ENCODE results near the gene ZNF841.
"Not testable (repeated sequence)": the region's sequence is repeated elsewhere in the genome, so short reads cannot be mapped to it uniquely, and the experiment has no call there.

The ZNF841 gene

DNA sequence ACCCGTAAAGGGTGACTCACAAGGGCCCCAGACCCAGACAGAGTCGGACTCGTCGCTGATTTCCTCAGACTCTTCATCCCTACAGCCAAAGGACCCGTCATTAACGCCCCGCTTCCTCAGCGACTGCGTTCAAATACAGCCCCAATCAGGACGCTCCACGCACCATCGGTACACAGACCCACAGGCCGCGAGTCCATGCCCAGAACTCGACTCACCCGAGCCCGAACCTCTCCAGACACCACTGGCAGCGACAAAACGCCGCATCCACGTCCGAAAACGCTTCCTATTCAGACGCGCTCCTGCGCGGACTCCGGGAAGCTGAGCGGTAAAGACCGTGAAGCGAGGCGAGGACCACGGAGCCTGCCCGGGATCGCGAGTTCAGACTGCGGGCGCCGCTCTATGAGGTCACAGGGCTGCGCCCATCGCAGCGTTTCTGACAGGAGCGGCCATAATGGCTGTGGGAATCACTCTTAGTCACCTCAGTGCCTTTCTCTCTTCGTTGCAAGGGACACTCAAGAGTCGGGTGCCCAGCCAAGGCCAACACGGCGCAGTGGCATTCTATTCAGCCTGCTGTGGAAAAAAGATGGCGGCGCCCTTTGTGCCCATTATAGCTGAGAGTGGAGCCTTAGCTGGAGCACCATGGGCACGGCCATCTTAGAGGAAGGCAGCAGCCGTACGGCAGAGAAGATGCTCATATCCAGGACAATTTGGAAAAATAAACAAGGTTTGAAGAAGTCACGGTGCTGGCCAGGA, 67.4 kb downstream of the ZNF841 start, which contains the start of gene ZNF614:
TSS of gene ZNF614 (minus strand) at position 353 of the 753 bp plus-strand sequence. CDS start 2,634 bp downstream, outside the sequence.
- peak; percentile 98 for ATAC-seq
- H3K27me3 Mint-ChIP-seq = no peaks in the 10 kb centered on the region
- peaks cover 60% of the 10 kb centered on the region for H3K36me3 Mint-ChIP-seq
- peak within 1 kb of the TSS; percentile 94 for H3K4me3 Mint-ChIP-seq
- peaks cover 25% of the 10 kb centered on the region for H3K4me1 Mint-ChIP-seq
- H3K27ac Mint-ChIP-seq = peak within 1 kb of the TSS; percentile 98
- H3K9me3 Mint-ChIP-seq = peaks cover 18% of the 10 kb centered on the region

DNA sequence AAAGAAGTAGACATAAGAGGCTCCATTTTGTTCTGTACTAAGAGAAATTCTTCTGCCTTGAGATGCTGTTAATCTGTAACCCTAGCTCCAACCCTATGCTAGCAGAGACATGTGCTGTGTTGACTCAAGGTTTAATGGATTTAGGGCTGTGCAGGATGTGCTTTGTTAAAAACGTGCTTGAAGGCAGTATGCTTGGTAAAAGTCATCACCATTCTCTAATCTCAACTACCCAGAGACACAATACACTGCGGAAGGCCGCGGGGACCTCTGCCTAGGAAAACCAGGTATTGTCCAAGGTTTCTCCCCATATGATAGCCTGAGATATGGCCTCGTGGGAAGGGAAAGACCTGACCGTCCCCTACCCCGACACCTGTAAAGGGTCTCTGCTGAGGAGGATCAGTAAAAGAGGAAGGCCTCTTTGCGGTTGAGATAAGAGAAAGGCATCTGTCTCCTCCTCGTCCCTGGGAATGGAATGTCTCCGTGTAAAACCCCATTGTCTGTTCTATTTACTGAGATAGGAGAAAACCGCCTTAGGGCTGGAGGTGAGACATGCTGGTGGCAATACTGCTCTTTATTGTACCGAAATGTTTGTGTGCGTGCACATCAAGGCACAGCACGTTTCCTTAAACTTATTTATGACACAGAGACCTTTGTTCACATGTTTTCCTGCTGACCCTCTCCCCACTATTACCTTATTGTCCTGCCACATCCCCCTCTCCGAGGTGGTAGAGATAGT, 69.1 kb downstream of the ZNF841 start:
- peaks cover 70% of the 10 kb centered on the region for H3K36me3 Mint-ChIP-seq
- H3K27ac Mint-ChIP-seq, H3K4me3 Mint-ChIP-seq, H3K27me3 Mint-ChIP-seq, ATAC-seq: not testable (repeated sequence)
- H3K4me1 Mint-ChIP-seq = peaks cover 25% of the 10 kb centered on the region
- H3K9me3 Mint-ChIP-seq = peaks cover 23% of the 10 kb centered on the region

DNA sequence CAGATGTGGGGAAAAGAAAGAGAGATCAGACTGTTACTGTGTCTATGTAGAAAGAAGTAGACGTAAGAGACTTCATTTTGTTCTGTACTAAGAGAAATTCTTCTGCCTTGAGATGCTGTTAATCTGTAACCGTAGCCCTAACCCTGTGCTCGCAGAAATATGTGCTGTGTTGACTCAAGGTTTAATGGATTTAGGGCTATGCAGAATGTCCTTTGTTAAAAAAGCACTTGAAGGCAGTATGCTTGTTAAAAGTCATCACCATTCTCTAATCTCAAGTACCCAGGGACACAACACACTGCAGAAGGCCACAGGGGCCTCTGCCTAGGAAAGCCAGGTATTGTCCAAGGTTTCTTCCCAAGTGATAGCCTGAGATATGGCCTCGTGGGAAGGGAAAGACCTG, 71.1 kb downstream of the ZNF841 start:
- not testable (repeated sequence) for H3K27ac Mint-ChIP-seq, H3K4me3 Mint-ChIP-seq, H3K27me3 Mint-ChIP-seq, ATAC-seq
- Mint-ChIP-seq H3K36me3 (peaks cover 78% of the 10 kb centered on the region), H3K4me1 (peaks cover 25% of the 10 kb centered on the region), H3K9me3 (peaks cover 27% of the 10 kb centered on the region)

DNA sequence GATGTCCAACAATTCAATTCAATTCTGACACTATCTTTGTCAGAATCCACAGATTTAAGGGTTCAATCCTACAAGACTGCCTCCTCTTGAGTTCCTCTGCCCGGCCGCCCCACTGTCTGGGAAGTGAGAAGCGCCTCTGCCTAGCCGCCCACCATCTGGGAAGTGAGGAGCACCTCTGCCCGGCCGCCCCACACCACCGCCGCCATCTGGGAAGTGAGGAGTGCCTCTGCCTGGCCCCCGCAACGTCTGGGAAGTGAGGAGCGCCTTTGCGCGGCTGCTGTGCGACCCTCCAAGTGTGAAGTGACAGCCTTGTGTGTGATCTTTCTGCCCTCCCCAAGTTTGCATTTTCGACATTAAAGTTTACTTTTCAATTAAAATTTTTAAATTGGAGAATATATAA, 73.4 kb downstream of the ZNF841 start:
- peaks cover 17% of the 10 kb centered on the region for H3K4me1 Mint-ChIP-seq
- H3K27ac Mint-ChIP-seq = no peak overlapping the region
- H3K36me3 Mint-ChIP-seq = peaks cover 99% of the 10 kb centered on the region
- no peaks in the 10 kb centered on the region for H3K27me3 Mint-ChIP-seq
- no peak for ATAC-seq
- H3K9me3 Mint-ChIP-seq = peaks cover 27% of the 10 kb centered on the region
- H3K4me3 Mint-ChIP-seq = no peak overlapping the region

DNA sequence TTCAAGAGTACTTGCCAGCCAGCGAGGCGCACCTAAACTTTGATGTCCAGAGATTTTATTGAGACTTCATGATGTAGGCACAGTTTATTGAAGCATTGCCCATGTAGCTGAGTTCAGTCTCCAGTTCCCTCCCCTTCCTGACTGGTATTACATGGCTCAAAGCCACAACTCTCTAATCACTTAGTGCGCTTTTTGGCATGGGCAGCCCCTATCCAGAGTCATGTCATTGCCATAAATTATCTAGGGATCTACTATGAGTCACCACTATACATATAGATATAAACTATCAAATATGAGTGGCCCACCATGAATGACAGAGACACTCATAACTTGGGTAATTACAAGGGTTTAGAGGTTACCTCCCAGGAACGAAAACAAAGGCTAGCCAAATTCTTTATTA, 75.1 kb downstream of the ZNF841 start:
- Mint-ChIP-seq H3K27me3 (no peaks in the 10 kb centered on the region), H3K4me3 (no peak overlapping the region), H3K36me3 (peaks cover 99% of the 10 kb centered on the region), H3K27ac (no peak overlapping the region), H3K4me1 (peaks cover under 1% of the 10 kb centered on the region), H3K9me3 (peaks cover 33% of the 10 kb centered on the region)
- ATAC-seq = no peak

Data from stimulated activated memory B cell treated with anti-CD40 and anti-IgM and Interleukin-4, amounts not matched to agents 10 μg/mL and 1 μg/mL and 100 μg/mL, for 72 hours (primary cell).